ENCODE results near the gene ZBTB46. TPM values are rescaled to one million over a fixed set of nuclear protein-coding genes. Genes with fewer than 3 reads are reported as not detected.

Gene ZBTB46
- total RNA-seq, 1 experiment from 2014 or later = 27.1 TPM

DNA sequence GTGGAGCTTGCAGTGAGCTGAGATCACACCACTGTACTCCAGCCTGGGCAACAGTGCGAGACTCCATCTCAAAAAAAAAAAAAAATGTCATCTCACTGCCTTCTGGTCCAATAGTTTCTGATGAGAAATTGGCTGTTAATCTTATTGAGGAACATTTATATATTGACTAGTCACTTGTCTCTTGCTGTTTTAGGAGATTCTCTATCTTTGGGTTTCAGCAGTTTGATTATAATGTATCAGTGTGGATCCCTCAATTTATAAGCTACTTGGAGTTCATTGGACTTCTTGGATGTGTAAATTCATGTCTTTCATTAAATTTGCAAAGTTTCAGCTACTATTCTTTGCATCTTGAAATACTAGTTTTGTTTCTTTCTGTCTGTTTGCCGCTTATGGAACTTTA lies 112.1 kb downstream of the ZBTB46 start:
- H4K5ac ChIP-seq (ENCODE audit: insufficient read length, low read depth, low read length) = no peak overlapping the region
- Mint-ChIP-seq H3K27ac (no peak overlapping the region), H3K4me3 (no peak overlapping the region), H3K36me3 (ENCODE audit: insufficient read depth in 1 of 3, low read depth in 3 of 3) (peaks cover 29 to 62% (median 47%) of the 10 kb centered on the region in 3 experiments; a peak in 6 of 7 replicates), H3K27me3 (ENCODE audit: low read depth) (no peaks in the 10 kb centered on the region), H3K4me1 (no peaks in the 10 kb centered on the region), H3K9me3 (peaks cover 0 to 2% of the 10 kb centered on the region in 2 experiments; a peak in 4 of 5 replicates)
- H3K18ac ChIP-seq (ENCODE audit: insufficient read length, low read depth, low read length) = no peak overlapping the region
- H3K56ac ChIP-seq (ENCODE audit: insufficient read length, low read depth, low read length) = no peak overlapping the region
- no peak overlapping the region for H2AK5ac ChIP-seq (ENCODE audit: insufficient read length, low read length)
- H3K4me2 ChIP-seq (ENCODE audit: insufficient read depth, insufficient read length, low read length) = no peak overlapping the region
- no peak overlapping the region for H3K23ac ChIP-seq (ENCODE audit: insufficient read length, low read depth, low read length)
- H3K79me1 ChIP-seq (ENCODE audit: insufficient read depth, low read depth, low read length, poor library complexity, severe bottlenecking) = peaks cover 9% of the 10 kb centered on the region
- H3K27ac ChIP-seq (ENCODE audit: insufficient read length, low read depth, low read length) = no peak overlapping the region
- H2BK20ac ChIP-seq (ENCODE audit: low read depth, low read length, poor library complexity, severe bottlenecking) = no peak overlapping the region
- H3K14ac ChIP-seq (ENCODE audit: insufficient read depth, low read length) = no peak overlapping the region
- H4K91ac ChIP-seq (ENCODE audit: insufficient read length, low read depth, low read length) = no peak overlapping the region
- no peaks in the 10 kb centered on the region for H3K23me2 ChIP-seq (ENCODE audit: insufficient read length, low read depth, low read length, poor library complexity, severe bottlenecking)
- no peaks in the 10 kb centered on the region for H3K4me1 ChIP-seq (ENCODE audit: insufficient read depth, low read length)
- H3K27me3 ChIP-seq (ENCODE audit: insufficient read depth, low read length) = no peaks in the 10 kb centered on the region
- no peak overlapping the region for H3T11ph ChIP-seq (ENCODE audit: low read length)
- WGBS (ENCODE audit: extremely low coverage, insufficient read length, low lambda C conversion rate) = no CpG with 5 or more reads among the region's 2 CpGs
- H3K9me3 ChIP-seq (ENCODE audit: control insufficient read depth, low read depth, low read length) = no peaks in the 10 kb centered on the region
- no peak overlapping the region for H2BK5ac ChIP-seq (ENCODE audit: insufficient read length, low read length)
- TF ChIP-seq, protein P1, sequence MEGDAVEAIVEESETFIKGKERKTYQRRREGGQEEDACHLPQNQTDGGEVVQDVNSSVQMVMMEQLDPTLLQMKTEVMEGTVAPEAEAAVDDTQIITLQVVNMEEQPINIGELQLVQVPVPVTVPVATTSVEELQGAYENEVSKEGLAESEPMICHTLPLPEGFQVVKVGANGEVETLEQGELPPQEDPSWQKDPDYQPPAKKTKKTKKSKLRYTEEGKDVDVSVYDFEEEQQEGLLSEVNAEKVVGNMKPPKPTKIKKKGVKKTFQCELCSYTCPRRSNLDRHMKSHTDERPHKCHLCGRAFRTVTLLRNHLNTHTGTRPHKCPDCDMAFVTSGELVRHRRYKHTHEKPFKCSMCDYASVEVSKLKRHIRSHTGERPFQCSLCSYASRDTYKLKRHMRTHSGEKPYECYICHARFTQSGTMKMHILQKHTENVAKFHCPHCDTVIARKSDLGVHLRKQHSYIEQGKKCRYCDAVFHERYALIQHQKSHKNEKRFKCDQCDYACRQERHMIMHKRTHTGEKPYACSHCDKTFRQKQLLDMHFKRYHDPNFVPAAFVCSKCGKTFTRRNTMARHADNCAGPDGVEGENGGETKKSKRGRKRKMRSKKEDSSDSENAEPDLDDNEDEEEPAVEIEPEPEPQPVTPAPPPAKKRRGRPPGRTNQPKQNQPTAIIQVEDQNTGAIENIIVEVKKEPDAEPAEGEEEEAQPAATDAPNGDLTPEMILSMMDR (conservative IDR thresholded peaks at IDR 0.05) = no peak
- H3K79me2 ChIP-seq (ENCODE audit: insufficient read depth, low read length) = no peaks in the 10 kb centered on the region; the same call in 1 of the 2 replicates
- no peak overlapping the region for H4K8ac ChIP-seq (replicated peaks; ENCODE audit: insufficient read length, low read depth, low read length)
- H3K9ac ChIP-seq (ENCODE audit: extremely low read depth, insufficient read length, low read length) = no peak overlapping the region
- H2AFZ ChIP-seq (ENCODE audit: low read length) = no peak overlapping the region
- no peak overlapping the region for H3K4ac ChIP-seq (ENCODE audit: low read depth, low read length)
- H2BK12ac ChIP-seq (ENCODE audit: insufficient read length, low read depth, low read length) = no peak overlapping the region
- no peak for DNase-seq
- no peaks in the 10 kb centered on the region for H4K20me1 ChIP-seq (ENCODE audit: control insufficient read depth, insufficient read depth, insufficient read length)
- no peak overlapping the region for H2BK15ac ChIP-seq (ENCODE audit: low read depth, low read length)
- H2BK120ac ChIP-seq (ENCODE audit: low read depth, low read length, poor library complexity, severe bottlenecking) = no peak overlapping the region
